ENCODE data around the gene AP1G2. TPM values are rescaled to one million over a fixed set of nuclear protein-coding genes. Genes with fewer than 3 reads are reported as not detected.
A peak's percentile ranks its signal among the peaks of the same experiment; 100 is the strongest.

Gene AP1G2
- total RNA-seq, 6 donors from 2014 or later, result 73.9 to 418 (median 140) TPM

- H3K27ac ChIP-seq, result peak within 1 kb of the TSS in 3 of 4 donors; percentile 35 to 78 (median 47)
- peak within 1 kb of the TSS; percentile 26 to 71 (median 60) for H3K4me3 ChIP-seq
- peak; percentile 60 to 85 for ATAC-seq (ENCODE audit: low FRiP score in 2 of 2)
- H3K27me3 ChIP-seq, result no peaks in the 10 kb centered on the region
- no peaks in the 10 kb centered on the region for H3K9me3 ChIP-seq
- 1 to 2% methylated on average over 49 of the region's 49 CpGs for WGBS, 2 donors
- peak; percentile 87 to 96 for DNase-seq
- no peaks in the 10 kb centered on the region for H3K36me3 ChIP-seq
- peaks cover 15 to 24% (median 19%) of the 10 kb centered on the region in 4 donors for H3K4me1 ChIP-seq
- TF ChIP-seq POLR2AphosphoS5 (IDR thresholded peaks at IDR 0.05) (no peak), EP300 (IDR thresholded peaks at IDR 0.05) (no peak), CTCF (IDR thresholded peaks at IDR 0.05) (no peak), POLR2A (IDR thresholded peaks at IDR 0.05) (peak in 1 of 4 donors; percentile 27)
Measured at GRCh38 chr14:23551266-23552028, 16.1 kb downstream of the AP1G2 start, which contains the start of gene ZFHX2. Gene ZFHX2, minus strand, starts transcription at chr14:23551765. Its CDS starts 16,440 bp downstream, at chr14:23535325.

GRCh38 chr14:23550812-23551265 is 16.8 kb downstream of the AP1G2 start:
- WGBS, 2 donors, result 2 to 3% methylated on average over 27 to 37 of the region's 37 CpGs
- no peaks in the 10 kb centered on the region for H3K27me3 ChIP-seq
- peak overlapping the region; percentile 26 to 71 (median 60) for H3K4me3 ChIP-seq
- TF ChIP-seq POLR2A (IDR thresholded peaks at IDR 0.05) (no peak), EP300 (IDR thresholded peaks at IDR 0.05) (no peak), CTCF (IDR thresholded peaks at IDR 0.05) (no peak), POLR2AphosphoS5 (IDR thresholded peaks at IDR 0.05) (no peak)
- H3K9me3 ChIP-seq, result no peaks in the 10 kb centered on the region
- no peaks in the 10 kb centered on the region for H3K36me3 ChIP-seq
- H3K27ac ChIP-seq, result peak overlapping the region in 2 of 4 donors; percentile 47 to 78
- peaks cover 14 to 22% (median 19%) of the 10 kb centered on the region in 4 donors for H3K4me1 ChIP-seq
- DNase-seq (peak in 1 of 2 donors; percentile 84), ATAC-seq (ENCODE audit: low FRiP score in 2 of 2) (peak; percentile 3 to 50)

- no peaks in the 10 kb centered on the region for H3K36me3 ChIP-seq
- no peaks in the 10 kb centered on the region for H3K27me3 ChIP-seq
- no peaks in the 10 kb centered on the region for H3K9me3 ChIP-seq
- 51 to 54% methylated on average over 12 of the region's 12 CpGs for WGBS, 2 donors
- ATAC-seq (ENCODE audit: low FRiP score in 2 of 2) (no peak), DNase-seq (no peak)
- TF ChIP-seq CTCF (IDR thresholded peaks at IDR 0.05), result no peak
- no peak for TF ChIP-seq POLR2A (IDR thresholded peaks at IDR 0.05)
- no peak for TF ChIP-seq EP300 (IDR thresholded peaks at IDR 0.05)
- no peak for TF ChIP-seq POLR2AphosphoS5 (IDR thresholded peaks at IDR 0.05)
- H3K4me3 ChIP-seq, result peak overlapping the region; percentile 26 to 71 (median 60)
- H3K27ac ChIP-seq, result peak overlapping the region in 1 of 4 donors; percentile 47
- peaks cover 10 to 16% (median 14%) of the 10 kb centered on the region in 4 donors for H3K4me1 ChIP-seq
Measured at GRCh38 chr14:23550131-23550811, 17.3 kb downstream of the AP1G2 start.

- no peak overlapping the region for H3K27ac ChIP-seq
- no peaks in the 10 kb centered on the region for H3K36me3 ChIP-seq
- ATAC-seq (ENCODE audit: low FRiP score in 2 of 2) (no peak), DNase-seq (no peak)
- TF ChIP-seq POLR2AphosphoS5 (IDR thresholded peaks at IDR 0.05) (no peak), EP300 (IDR thresholded peaks at IDR 0.05) (no peak), POLR2A (IDR thresholded peaks at IDR 0.05) (no peak), CTCF (IDR thresholded peaks at IDR 0.05) (no peak)
- peaks cover 9 to 21% (median 14%) of the 10 kb centered on the region in 4 donors for H3K4me1 ChIP-seq
- no peak overlapping the region for H3K4me3 ChIP-seq
- no peaks in the 10 kb centered on the region for H3K9me3 ChIP-seq
- WGBS, 2 donors, result 70 to 71% methylated on average over 17 to 18 of the region's 18 CpGs
- H3K27me3 ChIP-seq, result no peaks in the 10 kb centered on the region
Measured at GRCh38 chr14:23548351-23549318, 19.0 kb downstream of the AP1G2 start.

Measured in upper lobe of left lung (tissue), 6 donors.